HG03378 (cell line): ENCODE results near the gene MIEF1.
A peak's percentile ranks its signal among the peaks of the same experiment; 100 is the strongest.
"Not testable (repeated sequence)": the region's sequence is repeated elsewhere in the genome, so short reads cannot be mapped to it uniquely, and the experiment has no call there.

Source experiments
- ATAC-seq: cut with Tn5 transposase; IDR thresholded peaks from one replicate; pipeline ENCODE4 v1.9.1; 2021; ENCODE audit warnings: mild to moderate bottlenecking, moderate library complexity; ENCODE audit not compliant: unreplicated experiment

Gene MIEF1

GRCh38 chr22:39511226-39511625 lies 9.1 kb downstream of the MIEF1 start:
- ATAC-seq = no peak

- ATAC-seq = no peak
Measured at GRCh38 chr22:39512026-39512425, 9.9 kb downstream of the MIEF1 start.

DNA sequence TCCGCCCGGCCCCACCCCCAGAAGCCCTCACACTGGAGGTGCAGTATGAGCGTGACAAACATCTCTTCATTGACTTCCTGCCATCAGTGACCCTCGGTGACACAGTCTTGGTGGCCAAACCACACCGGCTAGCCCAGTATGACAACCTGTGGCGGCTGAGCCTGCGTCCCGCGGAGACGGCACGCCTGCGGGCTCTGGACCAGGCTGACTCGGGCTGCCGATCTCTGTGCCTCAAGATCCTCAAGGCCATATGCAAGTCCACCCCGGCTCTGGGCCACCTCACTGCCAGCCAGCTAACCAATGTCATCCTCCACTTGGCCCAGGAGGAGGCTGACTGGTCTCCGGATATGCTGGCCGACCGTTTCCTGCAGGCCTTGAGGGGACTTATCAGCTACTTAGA lies 11.7 kb downstream of the MIEF1 start:
- no peak for ATAC-seq

GRCh38 chr22:39514373-39514973 lies 12.4 kb downstream of the MIEF1 start:
- no peak for ATAC-seq

- ATAC-seq = no peak
Measured at GRCh38 chr22:39515266-39516050, 13.4 kb downstream of the MIEF1 start.

GRCh38 chr22:39517470-39517869 lies 15.4 kb downstream of the MIEF1 start:
- no peak for ATAC-seq

DNA sequence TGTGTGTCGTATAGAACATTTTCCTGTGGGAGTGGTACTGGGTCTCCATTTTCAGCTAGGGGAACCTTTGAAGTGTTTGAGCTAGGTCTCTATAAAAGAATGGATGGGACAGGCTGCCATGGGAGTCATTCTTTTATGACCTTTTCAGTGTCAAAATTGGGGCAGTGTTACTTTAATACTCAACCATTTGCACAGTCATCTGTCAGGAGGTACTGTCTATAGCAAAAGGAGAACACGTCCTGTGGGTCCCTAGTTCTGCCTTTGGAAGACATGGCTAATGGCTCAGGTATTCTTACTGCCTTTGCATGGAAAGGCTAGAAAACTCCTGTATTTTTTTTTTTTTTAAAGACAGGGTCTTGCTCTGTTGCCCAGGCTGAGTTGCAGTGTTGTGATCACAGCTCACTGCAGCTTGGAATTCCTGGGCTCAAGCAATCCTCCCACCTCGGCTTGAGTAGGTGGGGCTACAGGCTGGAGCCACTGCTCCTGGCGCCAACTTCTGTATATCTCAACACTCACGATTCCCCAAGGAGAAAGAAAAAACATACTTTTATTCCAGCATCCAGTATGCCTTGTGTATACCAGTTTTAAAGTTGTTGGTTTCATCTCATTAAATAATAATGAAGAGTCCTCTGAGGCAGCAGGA lies 16.2 kb downstream of the MIEF1 start:
- no peak for ATAC-seq

DNA sequence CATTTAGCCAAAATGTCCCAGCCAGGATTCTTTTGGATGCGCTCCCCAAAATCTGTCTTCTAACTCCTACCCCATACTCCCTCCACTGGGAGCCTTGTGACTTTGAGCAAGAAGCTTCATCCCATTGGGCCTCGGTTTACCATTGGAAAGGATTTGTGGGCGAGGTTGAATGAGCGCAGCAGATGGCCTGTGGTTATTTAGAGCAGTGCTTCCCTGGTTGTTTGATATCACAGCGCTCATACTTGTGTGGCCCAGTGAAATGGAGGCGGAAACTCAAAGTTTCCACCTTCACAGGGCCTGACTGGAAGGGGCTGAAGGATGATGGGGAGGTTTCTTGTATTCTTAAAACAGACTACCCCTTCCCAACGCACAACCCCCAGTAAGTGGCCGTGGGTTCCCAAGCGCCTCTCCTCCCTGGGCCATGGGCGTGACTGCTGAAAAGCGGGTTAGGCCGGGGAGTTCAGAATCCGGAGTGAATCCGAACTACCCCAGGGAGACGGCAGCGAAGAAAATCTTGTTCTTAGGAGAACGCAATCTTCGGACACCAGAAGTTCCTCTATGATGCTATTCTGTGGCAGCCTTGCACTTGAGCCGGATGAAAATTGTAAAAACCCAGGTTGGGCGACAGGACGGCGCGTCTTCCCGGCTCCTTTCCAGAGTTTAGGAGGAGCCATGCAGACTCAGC lies 17.0 kb downstream of the MIEF1 start:
- ATAC-seq = peak; percentile 8

DNA sequence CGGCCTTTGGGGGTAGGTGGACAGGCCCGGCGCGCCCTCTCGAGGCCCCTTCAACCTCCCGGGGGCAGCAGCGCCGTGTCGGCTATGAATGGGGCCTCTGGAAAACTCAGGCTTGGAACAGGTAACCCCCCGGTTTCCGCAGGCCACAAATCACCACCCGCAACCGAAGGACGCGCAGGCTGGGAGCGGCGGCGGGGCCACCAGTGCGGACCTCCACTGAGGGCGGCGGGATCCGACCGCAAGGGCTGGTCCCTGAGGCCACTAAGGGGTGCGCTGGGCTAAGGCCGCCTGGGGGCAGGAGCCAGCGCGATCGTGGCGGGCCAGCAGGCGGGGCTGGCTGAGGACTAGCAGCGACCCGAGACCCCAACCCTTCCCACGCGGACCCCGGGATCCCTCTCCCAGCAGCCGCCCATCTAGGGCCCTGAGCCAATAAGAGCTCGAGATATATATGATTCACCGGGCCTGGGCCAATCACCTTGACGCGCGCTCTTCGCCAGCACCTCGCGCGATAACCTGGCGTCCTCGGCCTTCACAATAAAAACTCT lies 17.7 kb downstream of the MIEF1 start:
- ATAC-seq = peak; percentile 65

DNA sequence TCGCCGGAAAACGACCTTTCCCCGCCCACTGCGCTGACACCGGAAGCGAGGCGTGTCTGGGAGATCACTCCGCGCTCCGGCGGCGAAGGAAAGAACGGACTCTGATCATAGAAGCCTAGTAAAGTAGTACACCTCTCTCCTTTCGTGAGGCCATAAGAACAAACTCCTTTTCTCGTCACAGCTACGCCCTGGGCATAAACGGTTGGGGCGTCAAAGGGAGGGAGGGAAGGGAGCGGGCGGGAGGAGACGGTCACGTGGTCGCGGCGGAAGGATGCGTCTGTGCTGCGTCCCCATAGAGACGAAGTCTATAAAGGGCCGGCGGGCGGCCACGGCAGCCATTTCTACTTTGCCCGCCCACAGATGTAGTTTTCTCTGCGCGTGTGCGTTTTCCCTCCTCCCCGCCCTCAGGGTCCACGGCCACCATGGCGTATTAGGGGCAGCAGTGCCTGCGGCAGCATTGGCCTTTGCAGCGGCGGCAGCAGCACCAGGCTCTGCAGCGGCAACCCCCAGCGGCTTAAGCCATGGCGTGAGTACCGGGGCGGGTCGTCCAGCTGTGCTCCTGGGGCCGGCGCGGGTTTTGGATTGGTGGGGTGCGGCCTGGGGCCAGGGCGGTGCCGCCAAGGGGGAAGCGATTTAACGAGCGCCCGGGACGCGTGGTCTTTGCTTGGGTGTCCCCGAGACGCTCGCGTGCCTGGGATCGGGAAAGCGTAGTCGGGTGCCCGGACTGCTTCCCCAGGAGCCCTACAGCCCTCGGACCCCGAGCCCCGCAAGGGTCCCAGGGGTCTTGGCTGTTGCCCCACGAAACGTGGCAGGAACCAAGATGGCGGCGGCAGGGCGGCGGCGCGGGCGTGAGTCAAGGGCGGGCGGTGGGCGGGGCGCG lies 18.4 kb downstream of the MIEF1 start, which contains the start of gene ATF4:
TSS of gene ATF4 (plus strand) at position 337 of the 880 bp plus-strand sequence. CDS start 884 bp downstream, outside the sequence.
- peak; percentile 37 for ATAC-seq

DNA sequence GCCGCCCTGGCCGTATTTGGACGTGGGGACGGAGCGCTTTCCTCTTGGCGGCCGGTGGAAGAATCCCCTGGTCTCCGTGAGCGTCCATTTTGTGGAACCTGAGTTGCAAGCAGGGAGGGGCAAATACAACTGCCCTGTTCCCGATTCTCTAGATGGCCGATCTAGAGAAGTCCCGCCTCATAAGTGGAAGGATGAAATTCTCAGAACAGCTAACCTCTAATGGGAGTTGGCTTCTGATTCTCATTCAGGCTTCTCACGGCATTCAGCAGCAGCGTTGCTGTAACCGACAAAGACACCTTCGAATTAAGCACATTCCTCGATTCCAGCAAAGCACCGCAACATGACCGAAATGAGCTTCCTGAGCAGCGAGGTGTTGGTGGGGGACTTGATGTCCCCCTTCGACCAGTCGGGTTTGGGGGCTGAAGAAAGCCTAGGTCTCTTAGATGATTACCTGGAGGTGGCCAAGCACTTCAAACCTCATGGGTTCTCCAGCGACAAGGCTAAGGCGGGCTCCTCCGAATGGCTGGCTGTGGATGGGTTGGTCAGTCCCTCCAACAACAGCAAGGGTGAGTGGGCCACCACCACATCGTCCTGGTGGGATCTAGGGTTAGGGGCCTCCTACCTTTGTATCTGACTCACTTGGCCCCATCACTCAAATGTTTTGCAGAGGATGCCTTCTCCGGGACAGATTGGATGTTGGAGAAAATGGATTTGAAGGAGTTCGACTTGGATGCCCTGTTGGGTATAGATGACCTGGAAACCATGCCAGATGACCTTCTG lies 19.2 kb downstream of the MIEF1 start:
- not testable (repeated sequence) for ATAC-seq

DNA sequence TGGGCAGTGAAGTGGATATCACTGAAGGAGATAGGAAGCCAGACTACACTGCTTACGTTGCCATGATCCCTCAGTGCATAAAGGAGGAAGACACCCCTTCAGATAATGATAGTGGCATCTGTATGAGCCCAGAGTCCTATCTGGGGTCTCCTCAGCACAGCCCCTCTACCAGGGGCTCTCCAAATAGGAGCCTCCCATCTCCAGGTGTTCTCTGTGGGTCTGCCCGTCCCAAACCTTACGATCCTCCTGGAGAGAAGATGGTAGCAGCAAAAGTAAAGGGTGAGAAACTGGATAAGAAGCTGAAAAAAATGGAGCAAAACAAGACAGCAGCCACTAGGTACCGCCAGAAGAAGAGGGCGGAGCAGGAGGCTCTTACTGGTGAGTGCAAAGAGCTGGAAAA lies 20.0 kb downstream of the MIEF1 start:
- not testable (repeated sequence) for ATAC-seq

- no peak for ATAC-seq
Measured at GRCh38 chr22:39522567-39523300, 20.6 kb downstream of the MIEF1 start.

DNA sequence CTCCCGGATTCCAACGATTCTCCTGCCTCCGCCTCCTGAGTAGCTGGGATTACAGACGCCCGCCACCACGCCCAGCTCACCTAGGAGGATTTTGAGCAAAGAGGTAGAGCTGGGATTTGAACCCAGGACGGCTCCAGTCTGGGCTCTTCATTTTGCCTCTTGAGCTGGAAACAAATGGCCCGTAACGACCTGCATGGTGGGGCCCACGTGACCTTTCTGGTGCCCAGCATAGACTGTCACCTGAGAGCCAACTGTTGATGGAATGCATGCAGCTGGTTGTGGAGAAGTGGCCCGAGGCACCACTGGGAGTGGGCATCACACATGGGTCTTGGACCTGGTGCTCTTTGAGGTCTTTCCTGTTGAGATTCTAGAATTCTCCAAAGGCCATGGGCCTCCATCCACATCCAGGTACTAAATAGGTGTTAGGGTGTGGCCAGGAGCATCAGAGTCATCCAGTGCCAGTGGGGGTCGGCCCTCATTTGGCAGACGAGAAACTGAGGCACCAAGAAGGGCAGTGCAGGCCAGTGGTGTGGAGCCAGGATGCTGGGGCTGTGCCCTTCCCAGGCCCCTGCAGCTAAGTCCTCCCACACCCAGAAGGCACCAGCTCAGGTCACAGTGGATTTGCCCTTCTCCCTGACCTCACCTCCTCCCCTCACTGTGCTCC lies 22.1 kb downstream of the MIEF1 start:
- no peak for ATAC-seq

DNA sequence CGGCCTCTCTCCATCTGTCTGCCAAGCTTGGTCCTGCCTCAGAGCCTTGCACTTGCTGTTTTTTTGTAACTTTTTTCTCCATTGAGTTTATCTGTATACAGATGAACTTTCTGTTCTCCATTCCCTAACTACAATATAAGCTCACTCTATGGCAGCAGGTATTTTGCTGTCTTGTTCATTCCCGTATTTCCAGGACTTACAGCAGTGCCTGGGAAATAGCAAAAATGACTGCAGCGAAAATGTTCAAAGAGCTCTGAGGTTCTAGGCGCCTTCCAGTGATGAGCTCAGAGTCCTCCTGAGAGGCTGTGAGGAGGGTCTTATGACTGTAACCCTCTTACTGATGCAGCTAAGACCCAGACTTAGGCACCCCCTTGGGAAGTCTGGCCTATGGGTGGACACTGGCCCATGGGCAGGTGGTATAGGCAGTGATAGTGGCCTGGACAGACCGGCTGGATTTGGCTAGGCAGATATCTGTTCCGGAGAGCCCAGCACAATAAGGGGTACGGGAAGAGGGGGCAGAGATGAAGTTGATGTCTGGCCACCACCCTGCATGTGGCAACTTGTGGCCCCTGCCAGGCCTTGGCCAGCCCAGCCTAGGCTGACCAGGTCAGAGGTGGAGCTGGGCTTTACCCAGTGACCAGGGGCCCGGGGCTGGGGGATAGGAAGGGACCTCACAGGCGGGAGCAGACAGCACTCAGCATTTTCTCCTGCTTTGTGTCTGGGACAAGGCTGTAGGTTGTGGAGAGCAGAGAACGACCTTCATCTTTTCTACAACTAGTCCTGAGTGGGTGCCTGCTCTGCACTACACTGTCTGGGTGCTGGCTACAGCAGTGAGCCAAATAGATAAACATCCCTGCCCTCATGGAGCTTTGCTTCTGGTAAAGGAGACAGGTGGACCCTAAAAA lies 22.9 kb downstream of the MIEF1 start:
- ATAC-seq = no peak

- ATAC-seq = no peak
Measured at GRCh38 chr22:39525658-39525975, 23.5 kb downstream of the MIEF1 start.

GRCh38 chr22:39526736-39527171 lies 24.7 kb downstream of the MIEF1 start:
- no peak for ATAC-seq
